GM10266 (cell line): ENCODE results near the gene KDM5C.

ENCODE experiments used
- DNase-seq: peaks from one replicate; pipeline ENCODE4 v3.0.0; 2012; ENCODE audit errors: extremely low spot score
- TF ChIP-seq, protein P1 (sequence below): IDR thresholded peaks from 2 replicates; pipeline ENCODE4 v1.5.1; 2012; ENCODE audit warnings: mild to moderate bottlenecking, low read depth; ENCODE audit not compliant: control insufficient read depth, insufficient read depth; ENCODE audit errors: missing control alignments

Gene KDM5C

DNA sequence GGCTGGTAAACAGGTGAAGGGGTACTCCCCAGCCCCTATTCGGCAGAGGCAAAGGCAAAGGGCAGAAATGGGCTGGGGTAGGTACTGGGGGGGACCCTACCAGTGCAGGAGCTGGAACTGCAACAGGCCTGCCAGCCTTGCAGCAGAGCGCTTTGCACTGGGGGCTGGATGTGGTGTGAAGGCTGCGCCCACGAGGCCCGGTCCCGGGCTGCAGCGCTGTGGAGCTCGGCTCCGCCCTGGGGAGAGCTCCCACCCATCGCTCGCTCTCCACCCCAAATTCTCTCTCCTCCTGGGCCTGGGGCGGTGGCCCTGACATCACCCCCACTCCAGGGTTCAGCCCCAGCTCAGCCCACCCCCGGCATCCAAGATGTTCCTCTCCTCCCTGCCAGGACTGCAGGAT is 32.2 kb upstream of the KDM5C start:
- no peak for DNase-seq
- TF ChIP-seq, protein P1, sequence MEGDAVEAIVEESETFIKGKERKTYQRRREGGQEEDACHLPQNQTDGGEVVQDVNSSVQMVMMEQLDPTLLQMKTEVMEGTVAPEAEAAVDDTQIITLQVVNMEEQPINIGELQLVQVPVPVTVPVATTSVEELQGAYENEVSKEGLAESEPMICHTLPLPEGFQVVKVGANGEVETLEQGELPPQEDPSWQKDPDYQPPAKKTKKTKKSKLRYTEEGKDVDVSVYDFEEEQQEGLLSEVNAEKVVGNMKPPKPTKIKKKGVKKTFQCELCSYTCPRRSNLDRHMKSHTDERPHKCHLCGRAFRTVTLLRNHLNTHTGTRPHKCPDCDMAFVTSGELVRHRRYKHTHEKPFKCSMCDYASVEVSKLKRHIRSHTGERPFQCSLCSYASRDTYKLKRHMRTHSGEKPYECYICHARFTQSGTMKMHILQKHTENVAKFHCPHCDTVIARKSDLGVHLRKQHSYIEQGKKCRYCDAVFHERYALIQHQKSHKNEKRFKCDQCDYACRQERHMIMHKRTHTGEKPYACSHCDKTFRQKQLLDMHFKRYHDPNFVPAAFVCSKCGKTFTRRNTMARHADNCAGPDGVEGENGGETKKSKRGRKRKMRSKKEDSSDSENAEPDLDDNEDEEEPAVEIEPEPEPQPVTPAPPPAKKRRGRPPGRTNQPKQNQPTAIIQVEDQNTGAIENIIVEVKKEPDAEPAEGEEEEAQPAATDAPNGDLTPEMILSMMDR: no peak

DNA sequence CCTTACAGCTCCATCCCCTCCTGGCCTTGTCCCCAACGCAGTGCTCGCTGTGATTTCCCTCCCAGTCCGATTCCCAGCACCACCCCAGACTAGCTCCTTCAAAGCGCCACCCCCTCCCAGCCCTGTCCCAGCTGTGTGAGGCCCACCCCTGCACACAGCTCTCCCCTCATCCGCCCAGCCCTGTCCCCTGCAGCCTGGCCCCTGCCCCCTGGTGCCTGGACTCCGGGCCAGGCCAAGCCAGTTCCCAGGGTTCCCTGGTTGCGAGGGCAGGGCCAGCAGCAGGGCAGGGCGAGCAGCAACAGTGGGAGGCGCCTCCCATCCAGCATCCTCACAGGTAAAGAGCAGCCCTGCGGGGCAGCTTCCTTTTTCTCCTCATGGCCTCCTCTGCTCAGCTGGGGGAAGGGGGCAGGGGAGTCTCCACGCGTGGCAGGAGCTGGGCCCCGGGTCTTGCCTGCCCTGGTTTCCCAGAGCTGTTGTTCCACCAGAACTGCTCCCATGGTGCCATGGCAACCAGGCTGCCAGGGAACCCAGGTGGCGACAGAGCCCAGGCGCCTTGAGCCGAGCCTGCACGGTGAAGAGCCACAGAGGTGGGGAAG is 31.5 kb upstream of the KDM5C start:
- no peak for DNase-seq
- TF ChIP-seq, protein P1: no peak

DNA sequence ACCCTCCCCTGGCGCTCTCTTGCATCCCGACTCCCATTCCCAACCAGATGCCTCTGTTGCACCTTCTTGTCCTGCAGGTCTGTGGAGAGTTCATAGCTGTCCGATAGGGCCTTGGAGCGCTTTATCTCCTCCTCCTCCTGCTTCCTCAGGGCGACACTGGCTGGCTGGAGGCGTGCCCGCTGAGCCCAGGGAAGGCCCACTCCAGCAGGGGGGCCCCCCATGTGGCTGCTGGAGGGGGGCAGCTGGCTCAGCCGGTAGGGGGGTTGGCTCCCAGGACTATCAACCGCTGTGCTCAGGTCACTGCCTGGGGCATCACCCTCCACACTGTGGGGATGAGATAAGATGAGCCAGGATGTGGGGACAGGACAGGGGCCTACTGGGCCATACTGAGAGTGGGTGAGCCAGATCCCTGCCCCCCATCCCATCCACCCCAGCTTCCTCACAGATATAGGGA is 30.8 kb upstream of the KDM5C start:
- DNase-seq: no peak

DNA sequence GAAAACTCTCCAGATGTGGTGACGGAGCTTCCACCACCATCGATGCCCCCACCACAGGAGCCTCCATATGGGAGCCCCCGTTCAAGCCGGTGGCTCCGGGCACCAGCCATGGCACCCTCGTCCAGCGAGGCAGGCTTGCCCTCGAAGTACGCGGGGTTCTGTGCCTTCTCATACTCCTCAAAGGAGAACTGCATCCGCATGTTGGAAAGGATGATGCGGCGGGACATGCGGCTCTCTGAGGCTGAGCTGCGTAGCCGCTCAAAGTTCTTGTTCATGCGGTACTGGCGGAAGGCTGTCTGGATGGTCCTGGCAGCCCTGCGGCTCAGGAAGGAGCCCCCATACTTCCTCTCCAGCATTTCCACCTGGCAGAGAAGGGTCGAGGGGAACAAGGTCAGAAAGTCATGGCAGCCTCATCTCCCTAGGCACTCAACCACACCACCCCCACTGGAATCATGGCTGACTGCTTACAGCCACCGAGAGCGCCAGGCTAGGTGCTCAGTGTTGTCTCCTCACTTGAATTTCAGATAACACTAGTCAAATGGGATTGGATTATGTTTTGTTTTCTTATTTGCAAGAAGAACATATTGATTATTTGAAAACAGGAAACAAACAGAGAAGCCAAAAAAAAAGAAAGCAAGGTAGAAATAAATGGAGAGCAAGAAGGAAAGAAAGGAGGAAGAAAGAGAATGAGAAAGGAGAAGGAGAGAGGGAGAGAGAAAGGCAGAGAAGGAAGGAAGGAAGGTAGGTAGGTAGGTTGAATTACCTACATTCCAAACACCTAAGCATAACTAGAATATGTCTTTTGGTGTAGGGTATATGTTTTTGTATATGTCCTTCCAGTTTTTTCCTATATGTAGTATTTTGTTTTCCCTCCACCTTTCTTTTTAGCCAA is 29.8 kb upstream of the KDM5C start:
- TF ChIP-seq, protein P1: no peak
- DNase-seq: no peak

More for the DNA sequence above, 30.8 kb upstream of the KDM5C start:
- TF ChIP-seq, protein P1: no peak

DNA sequence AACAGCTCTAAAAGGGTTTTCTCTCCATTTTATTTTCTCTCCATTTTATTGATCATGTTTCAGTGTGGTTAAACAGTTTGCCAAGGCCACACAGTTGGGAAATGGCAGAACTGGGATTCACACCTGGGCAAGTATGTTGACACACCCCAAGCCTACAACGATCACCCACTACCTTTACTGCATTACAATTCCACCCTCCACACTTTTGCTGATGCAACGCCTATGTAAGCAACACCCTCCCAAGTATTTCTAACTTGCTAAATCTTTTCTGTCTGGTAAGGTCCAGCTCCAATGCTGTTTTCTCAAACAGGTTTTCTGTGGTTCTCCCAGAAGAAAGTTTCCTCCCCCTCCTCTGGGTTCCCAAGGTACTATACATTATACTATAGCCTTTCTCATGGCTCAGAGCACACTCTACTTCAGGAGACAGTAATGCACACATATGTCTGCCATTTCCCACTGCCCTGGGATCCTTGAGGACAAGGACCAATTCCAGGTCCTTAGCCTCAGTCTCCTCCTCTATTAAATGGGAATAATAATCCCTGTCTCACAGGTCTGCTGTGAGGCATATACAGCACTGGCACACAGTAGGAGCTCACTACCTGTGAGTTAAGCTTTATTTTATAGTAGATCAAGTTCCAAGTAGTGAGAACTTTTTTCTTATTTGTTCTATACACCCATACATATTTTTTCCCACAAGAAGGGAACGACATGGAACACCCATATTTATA is 28.4 kb upstream of the KDM5C start:
- TF ChIP-seq, protein P1: no peak

DNA sequence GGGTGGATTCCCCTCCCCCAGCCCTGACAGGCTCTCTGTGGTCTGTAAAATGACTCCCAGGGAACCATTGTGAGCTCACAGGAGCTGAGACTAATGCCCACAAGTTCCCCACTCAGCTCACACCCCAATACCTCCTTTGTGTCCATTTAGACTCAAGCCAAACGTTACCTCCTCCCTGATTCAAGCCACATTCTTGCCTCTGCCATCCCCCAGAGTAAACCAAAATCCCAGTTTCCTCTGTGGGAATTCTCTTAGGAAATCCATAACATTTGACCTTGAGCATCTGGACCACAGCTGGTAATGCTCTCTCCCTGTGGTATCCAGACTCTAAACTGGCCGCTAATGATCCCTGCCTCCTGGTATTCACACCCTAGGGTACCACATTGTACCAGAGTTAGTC is 26.3 kb upstream of the KDM5C start:
- DNase-seq: no peak
- TF ChIP-seq, protein P1: no peak

More for the DNA sequence above, 28.4 kb upstream of the KDM5C start:
- no peak for DNase-seq
